G401.6 (cell line): ENCODE results near the gene MYO10.
"Not testable (repeated sequence)": the region's sequence is repeated elsewhere in the genome, so short reads cannot be mapped to it uniquely, and the experiment has no call there.

Source experiments
- FAIRE-seq: peaks from 2 replicates; lab custom pipeline; 2012; peaks lifted over from hg19 to GRCh38; lab: Jason Lieb, UNC

Gene MYO10

DNA sequence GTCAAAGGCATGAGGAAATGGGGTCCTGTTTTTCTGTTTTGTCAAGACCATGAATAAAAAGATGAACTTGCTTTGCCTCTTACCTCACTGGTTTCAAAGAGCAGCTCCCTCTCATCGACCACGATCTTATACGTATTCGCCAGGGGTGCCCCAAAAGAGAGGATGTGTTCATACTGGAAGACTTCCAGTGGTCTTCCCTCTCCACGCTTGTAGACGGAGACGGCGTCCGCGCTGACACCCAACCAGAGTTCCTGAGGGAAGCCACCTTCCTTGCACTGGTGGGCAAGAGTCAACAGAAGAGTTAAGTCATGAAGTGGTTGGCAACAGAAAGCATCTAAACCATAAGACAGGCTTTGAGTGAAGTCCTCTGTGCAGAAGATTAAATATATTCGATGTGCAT is 267.9 kb downstream of the MYO10 start:
- FAIRE-seq = no peak

GRCh38 chr5:16666883-16667398 is 269.1 kb downstream of the MYO10 start:
- FAIRE-seq = no peak

DNA sequence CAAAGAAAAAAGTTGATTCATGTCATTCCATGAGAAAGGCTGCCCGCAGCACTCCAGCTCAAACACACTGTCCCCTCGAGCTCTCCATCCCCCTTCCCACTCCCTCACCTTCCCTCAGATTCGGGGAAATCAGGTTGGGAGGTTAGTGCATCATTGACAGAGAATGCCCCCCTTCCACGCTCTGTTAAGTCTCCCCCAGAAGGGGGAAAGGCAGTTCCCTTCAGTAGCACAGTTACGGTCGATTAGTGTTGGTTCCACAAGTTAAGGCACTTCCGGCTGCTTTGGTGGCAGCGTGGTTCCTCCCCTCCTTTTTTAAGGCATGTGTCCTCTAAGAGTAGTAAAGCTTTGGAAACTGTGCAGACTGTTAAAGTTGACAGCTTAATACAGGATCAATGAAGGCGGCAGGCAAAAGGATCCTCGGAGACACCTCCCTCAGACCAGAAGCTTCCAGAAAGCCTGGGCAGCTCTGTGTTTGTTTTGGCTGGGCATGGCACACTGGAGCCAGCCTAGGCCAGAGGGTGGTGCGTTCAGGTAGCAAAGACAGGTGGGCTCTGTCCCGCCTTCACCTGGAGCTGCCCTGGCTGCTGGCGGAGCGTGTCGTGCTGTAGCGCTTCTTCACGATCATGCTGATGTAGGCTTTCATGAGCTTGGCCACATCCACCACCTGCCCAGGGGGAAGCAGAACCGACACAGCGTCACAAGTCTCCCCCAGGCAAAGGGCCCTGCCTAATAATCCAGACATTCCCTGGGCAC is 269.8 kb downstream of the MYO10 start:
- FAIRE-seq = no peak

GRCh38 chr5:16665601-16666000 is 270.5 kb downstream of the MYO10 start:
- no peak for FAIRE-seq

DNA sequence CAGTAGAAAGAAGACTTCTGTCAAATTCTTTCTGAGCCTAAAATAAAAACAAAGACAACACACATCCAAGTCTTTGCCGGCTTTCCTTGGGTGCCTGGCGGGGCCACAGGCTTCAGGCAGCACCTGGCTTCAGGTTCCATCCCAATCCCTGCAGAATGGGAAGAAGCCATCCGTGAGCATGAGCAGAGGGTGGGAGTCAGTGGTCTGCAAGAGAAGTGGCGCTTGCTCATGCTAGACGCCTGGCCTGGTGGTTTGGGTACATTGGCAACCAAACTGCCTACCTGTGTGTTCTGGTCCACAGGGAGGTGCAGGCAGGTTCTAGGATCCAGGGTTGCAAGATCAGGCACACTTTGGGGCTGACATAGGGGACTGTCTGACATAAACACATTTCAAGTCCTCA is 271.7 kb downstream of the MYO10 start:
- FAIRE-seq = no peak

DNA sequence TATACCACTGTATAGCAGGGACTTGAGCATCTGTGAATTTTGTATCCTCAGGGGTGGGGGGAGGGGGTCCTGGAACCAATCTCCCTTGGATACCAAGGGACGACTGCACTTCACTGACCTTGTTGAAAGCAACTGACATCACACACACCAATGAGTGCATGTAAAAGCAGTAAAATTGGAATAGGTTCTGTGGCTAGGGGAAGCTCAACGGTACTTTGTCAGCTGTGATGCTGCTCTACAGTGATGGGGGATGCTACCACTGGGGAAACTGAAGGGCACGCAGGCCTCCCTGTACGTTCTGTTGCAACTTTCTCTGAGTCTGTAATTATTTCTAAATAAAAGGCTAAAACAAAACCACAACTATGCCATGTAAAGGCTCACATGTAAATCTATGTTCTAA is 272.2 kb downstream of the MYO10 start:
- no peak for FAIRE-seq

GRCh38 chr5:16661713-16662112 is 274.4 kb downstream of the MYO10 start:
- no peak for FAIRE-seq

- no peak for FAIRE-seq
Observed at GRCh38 chr5:16660982-16661381, 275.1 kb downstream of the MYO10 start.

- FAIRE-seq = no peak
Observed at GRCh38 chr5:16659536-16659935, 276.6 kb downstream of the MYO10 start.

DNA sequence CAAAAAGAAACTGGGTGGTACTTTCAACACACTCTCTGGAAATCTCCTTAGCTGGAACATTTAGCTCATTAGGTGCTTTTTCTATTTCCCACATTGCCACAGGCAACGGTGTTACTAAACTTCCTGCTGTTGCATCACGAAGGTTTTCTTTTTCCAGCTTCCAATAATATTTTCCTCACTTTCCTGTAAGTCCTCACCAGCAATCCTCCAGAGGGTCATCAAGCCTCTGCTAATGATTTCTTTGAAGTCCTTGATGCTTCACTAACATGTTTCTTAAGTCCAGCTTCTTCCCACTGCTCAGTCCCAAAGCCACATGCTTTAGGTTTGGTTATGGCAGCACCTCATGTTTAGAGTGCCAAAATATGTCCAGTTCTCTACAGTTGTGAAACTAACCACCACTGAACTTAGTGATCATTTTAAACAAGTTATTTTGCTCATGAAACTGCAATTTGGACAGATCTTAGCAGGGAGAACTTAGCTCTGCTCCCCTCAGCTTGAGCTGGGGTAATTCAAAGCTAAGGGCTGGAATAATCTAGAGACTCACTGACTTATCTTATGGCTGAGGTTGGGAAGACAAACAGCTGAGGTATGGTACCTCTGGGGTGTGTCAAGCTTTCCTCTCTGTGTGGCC is 279.4 kb downstream of the MYO10 start:
- FAIRE-seq = no peak

DNA sequence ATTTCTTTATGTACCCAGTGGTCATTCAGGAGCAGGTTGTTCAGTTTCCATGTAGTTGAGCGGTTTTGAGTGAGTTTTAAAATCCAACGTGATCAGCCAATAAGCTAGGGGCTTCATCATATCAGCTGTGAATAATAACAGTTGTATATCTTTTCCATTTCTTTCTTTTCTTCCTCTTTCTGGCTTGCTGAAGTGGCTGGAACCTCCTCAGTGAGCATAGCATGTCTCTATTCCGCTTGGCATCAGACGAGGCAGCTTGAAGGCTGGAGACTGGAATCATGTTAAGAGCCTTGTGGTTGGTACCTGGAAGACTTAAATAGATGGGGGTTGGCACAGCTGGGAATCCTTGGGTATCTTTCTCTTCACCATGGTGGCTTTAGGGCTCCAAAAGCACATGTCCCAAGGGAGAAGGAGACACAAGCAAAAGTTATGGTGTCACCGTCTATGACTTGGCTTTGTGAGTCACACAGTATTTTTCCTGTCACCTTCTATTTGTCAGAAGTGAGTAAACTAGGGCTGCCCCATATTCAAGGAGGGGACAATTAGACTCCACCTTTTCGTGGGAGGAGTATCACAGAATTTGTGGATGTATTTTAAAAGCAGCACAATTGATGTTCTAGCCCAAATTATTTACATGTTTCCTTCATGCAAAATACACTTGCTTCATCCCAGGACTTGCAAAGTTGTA is 281.3 kb downstream of the MYO10 start:
- no peak for FAIRE-seq

- FAIRE-seq = not testable (repeated sequence)
Observed at GRCh38 chr5:16648739-16649138, 287.3 kb downstream of the MYO10 start.

DNA sequence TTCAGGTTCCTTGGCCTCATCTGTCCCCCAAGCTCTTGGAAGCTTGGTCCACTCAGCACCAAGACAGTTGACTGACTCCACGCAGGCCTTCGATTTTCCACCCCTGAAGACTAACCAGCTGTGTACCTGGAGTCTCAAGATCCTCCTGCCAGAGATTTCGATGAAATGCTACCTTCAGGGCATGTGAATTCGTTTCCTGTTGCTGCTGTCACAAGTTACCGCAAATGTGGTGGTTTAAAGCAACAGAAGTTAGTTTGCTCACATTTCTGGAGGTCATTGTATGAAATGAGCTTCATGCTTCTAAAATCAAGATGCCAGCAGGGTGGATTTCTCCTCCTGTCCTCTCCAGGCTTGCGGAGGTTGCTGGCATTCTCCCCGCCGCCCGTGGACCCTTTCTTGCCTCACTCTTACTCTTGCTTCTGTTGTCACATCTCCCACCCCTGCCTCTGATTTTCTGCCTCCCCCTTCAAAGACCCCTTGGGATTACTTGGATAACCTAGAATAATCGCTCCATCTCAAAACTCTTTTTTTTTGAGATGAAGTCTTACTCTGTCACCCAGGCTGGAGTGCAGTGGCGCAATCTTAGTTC is 291.7 kb downstream of the MYO10 start:
- no peak for FAIRE-seq

DNA sequence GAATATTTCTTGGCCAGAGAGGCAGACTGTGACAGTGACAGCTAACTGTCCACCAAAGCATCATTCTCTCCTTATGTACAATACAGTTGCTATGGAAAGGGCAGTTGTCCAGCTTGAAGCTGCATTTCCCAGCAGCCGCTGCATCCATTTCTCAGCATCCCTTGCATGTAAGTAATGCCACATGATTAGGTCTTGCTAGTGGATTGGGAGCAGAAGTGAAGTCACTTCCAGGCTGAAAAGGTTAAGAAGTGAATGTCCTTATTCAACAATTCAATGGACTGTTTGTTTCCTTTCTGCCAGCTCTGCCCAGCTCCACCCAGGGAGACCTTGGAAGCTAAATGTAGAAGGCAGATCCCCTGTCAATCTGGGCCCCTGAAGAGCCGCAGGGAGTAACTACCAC is 293.2 kb downstream of the MYO10 start:
- no peak for FAIRE-seq

DNA sequence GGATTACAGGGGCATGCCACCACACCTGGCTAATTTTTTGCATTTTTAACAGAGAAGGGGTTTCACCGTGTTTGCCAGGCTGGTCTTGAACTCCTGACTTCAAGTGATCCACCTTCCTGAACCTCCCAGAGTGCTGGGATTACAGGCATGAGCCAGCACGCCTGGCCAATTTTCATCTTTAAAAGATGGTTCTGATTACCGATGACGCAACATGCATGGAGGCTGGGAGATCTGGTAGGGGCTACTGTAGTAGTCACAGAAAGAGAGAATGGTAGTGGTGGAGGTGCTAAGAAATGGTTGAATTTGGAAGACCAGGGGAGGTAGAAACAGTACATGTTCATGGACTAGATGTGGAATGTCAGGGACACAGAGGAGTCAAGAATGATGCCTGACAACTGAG is 296.9 kb downstream of the MYO10 start:
- FAIRE-seq = no peak

DNA sequence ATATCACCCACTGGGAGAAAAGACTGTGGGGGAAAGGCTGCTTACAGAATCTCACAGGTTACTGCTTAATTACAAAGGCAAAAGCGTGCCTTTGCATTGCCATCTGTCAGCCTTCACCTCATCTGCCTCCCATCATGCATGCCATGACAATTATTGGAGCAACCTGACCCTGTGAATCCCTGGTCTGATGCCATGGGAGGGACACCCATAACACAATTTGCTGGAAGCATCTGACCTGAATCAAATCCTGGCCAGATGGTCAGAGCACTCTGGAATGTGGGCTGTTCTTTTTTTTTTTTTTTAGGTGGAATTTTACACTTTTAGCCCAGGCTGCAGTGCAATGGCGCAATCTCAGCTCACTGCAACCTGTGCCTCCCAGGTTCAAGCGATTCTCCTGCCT is 307.7 kb downstream of the MYO10 start:
- no peak for FAIRE-seq

- no peak for FAIRE-seq
Observed at GRCh38 chr5:16626696-16627264, 309.3 kb downstream of the MYO10 start.

- FAIRE-seq = no peak
Observed at GRCh38 chr5:16625096-16625495, 311.0 kb downstream of the MYO10 start.

GRCh38 chr5:16619136-16619535 is 317.0 kb downstream of the MYO10 start:
- FAIRE-seq = no peak

DNA sequence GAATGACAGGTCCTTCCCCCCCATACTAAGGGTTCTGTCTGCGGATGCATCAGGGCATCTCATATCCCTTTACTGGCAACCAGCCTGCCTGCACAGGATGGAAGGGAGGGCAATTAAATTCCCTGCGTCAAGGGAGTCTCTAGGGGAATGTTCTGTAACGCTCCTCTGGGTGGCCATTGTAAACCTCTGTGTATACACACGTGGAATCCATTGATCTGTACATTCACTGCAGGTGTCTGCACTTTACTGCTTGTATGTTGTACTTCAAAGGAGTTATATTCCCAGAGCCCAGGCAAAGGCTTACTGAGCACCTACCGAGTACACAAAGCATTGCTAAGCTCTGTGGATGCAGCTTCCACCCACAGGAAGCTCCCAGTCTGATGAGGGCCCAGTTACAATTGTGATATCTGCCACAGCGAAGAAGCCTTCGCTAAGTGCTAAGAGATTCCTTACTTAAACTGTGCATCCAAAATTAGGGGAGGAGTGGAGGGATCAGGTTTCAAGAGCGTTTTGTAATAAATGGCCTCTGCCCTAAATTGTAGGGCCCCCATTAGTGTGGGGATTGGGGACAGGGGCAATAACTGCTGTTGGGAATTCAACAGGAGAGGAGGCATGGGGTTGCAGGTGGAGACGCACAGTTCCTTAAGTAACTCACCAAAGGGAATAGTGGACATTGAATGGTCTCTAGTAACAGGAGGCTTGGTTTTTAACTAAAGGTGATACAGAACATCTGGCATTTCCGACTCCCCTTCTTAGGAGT is 317.8 kb downstream of the MYO10 start:
- no peak for FAIRE-seq

GRCh38 chr5:16617274-16617968 is 318.7 kb downstream of the MYO10 start:
- no peak for FAIRE-seq
